Measurements from ENCODE around the gene ZNF514. TPM values are rescaled to one million over a fixed set of nuclear protein-coding genes. Genes with fewer than 3 reads are reported as not detected.
"Not testable (repeated sequence)": the region's sequence is repeated elsewhere in the genome, so short reads cannot be mapped to it uniquely, and the experiment has no call there.

ZNF514 gene
- polyA plus RNA-seq, 1 donor (not counting 4 experiments of a cell fraction or from before 2014, with no cell fraction given): 7.9 TPM

DNA sequence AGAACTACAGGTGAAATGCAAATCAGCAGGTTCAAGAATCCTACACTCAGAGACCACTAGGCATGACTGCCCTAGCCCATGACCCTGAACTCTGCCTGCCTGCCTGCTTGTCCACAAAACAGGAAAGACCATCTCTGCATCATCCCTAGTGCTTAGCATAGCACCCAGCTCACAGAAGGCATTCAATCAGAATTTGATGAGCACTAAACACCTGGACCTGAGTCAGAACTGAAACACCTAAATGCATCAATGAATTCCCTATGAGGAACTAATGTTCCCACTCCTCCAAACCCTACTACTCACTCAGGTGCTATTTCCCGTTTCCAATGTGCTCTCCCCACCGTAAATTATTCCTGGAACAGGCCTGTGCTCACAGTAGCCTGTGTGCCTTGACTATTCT is 59.7 kb downstream of the ZNF514 start:
- Histone ChIP-seq H3K9ac (ENCODE audit: control insufficient read depth, extremely low read depth, insufficient read depth, low read length) (no peak overlapping the region), H3K4me2 (ENCODE audit: control insufficient read depth, extremely low read depth, insufficient read depth, low read depth, low read length) (no peak overlapping the region), H3K9me3 (ENCODE audit: control insufficient read depth, low read depth, low read length) (no peaks in the 10 kb centered on the region), H3K4me1 (ENCODE audit: control insufficient read depth, extremely low read depth, insufficient read depth, low read length) (no peaks in the 10 kb centered on the region), H3K9me1 (ENCODE audit: control insufficient read depth, extremely low read depth, insufficient read depth, low read length) (no peaks in the 10 kb centered on the region), H3K27me3 (ENCODE audit: control insufficient read depth, extremely low read depth, insufficient read depth, low read length) (no peaks in the 10 kb centered on the region), H3K36me3 (ENCODE audit: control insufficient read depth in 2 of 2, extremely low read depth in 1 of 2, insufficient read depth in 2 of 2, low read length in 2 of 2) (peaks cover 4 to 6% of the 10 kb centered on the region in 2 experiments), H3K27ac (ENCODE audit: control insufficient read depth, insufficient read depth, low read length) (no peak overlapping the region), H3K79me2 (ENCODE audit: control insufficient read depth, insufficient read depth, low read length) (peaks cover 4% of the 10 kb centered on the region), H4K20me1 (ENCODE audit: control insufficient read depth, extremely low read depth, insufficient read depth, low read length) (no peaks in the 10 kb centered on the region), H2AFZ (ENCODE audit: control insufficient read depth, low read length) (no peak overlapping the region), H3K4me3 (ENCODE audit: control insufficient read depth in 2 of 3, extremely low read depth in 1 of 3, insufficient read depth in 2 of 3, low read depth in 1 of 3, low read length in 3 of 3) (no peak overlapping the region)
- TF ChIP-seq, protein P1, sequence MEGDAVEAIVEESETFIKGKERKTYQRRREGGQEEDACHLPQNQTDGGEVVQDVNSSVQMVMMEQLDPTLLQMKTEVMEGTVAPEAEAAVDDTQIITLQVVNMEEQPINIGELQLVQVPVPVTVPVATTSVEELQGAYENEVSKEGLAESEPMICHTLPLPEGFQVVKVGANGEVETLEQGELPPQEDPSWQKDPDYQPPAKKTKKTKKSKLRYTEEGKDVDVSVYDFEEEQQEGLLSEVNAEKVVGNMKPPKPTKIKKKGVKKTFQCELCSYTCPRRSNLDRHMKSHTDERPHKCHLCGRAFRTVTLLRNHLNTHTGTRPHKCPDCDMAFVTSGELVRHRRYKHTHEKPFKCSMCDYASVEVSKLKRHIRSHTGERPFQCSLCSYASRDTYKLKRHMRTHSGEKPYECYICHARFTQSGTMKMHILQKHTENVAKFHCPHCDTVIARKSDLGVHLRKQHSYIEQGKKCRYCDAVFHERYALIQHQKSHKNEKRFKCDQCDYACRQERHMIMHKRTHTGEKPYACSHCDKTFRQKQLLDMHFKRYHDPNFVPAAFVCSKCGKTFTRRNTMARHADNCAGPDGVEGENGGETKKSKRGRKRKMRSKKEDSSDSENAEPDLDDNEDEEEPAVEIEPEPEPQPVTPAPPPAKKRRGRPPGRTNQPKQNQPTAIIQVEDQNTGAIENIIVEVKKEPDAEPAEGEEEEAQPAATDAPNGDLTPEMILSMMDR (optimal IDR thresholded peaks at IDR 0.05 in 1 of 3, IDR thresholded peaks at IDR 0.05 in 1 of 3, conservative IDR thresholded peaks at IDR 0.05 in 1 of 3; ENCODE audit: extremely low read depth in 1 of 3, insufficient read depth in 2 of 3, low read length in 3 of 3): no peak
- no peak for TF ChIP-seq EZH2 (IDR thresholded peaks at IDR 0.05; ENCODE audit: low read length)
- dilution Hi-C loops (cut with MboI; ENCODE audit: extremely low pct_ligation_motif_present, low sequenced_read_pairs): no loop called here
- no peak for DNase-seq (ENCODE audit: low read depth, low spot score)
- FAIRE-seq: no peak

DNA sequence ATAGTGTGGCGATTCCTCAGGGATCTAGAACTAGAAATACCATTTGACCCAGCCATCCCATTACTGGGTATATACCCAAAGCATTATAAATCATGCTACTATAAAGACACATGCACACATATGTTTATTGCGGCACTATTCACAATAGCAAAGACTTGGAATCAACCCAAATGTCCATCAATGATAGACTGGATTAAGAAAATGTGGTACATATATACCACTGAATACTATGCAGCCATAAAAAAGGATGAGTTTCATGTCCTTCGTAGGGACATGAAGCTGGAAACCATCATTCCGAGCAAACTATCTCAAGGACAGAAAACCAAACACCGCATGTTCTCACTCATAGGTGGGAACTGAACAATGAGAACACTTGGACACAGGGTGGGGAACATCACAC is 61.4 kb downstream of the ZNF514 start:
- H4K20me1 ChIP-seq (ENCODE audit: control insufficient read depth, extremely low read depth, insufficient read depth, low read length); H3K4me3 ChIP-seq (ENCODE audit: control insufficient read depth in 2 of 3, extremely low read depth in 1 of 3, insufficient read depth in 2 of 3, low read depth in 1 of 3, low read length in 3 of 3); H2AFZ ChIP-seq (ENCODE audit: control insufficient read depth, low read length); dilution Hi-C loops (cut with MboI; ENCODE audit: extremely low pct_ligation_motif_present, low sequenced_read_pairs); H3K9me3 ChIP-seq (ENCODE audit: control insufficient read depth, low read depth, low read length); H3K79me2 ChIP-seq (ENCODE audit: control insufficient read depth, insufficient read depth, low read length); H3K9me1 ChIP-seq (ENCODE audit: control insufficient read depth, extremely low read depth, insufficient read depth, low read length); H3K4me2 ChIP-seq (ENCODE audit: control insufficient read depth, extremely low read depth, insufficient read depth, low read depth, low read length); H3K4me1 ChIP-seq (ENCODE audit: control insufficient read depth, extremely low read depth, insufficient read depth, low read length); FAIRE-seq; H3K9ac ChIP-seq (ENCODE audit: control insufficient read depth, extremely low read depth, insufficient read depth, low read length); H3K27ac ChIP-seq (ENCODE audit: control insufficient read depth, insufficient read depth, low read length); H3K36me3 ChIP-seq (ENCODE audit: control insufficient read depth in 2 of 2, extremely low read depth in 1 of 2, insufficient read depth in 2 of 2, low read length in 2 of 2); H3K27me3 ChIP-seq (ENCODE audit: control insufficient read depth, extremely low read depth, insufficient read depth, low read length); DNase-seq (ENCODE audit: low read depth, low spot score): not testable (repeated sequence)

Other genes with a start within 250 kb of the ZNF514 start
- gene MAL, start 134.1 kb downstream of the ZNF514 start, polyA plus RNA-seq: not detected in 3 replicates
- gene MRPS5, start 38.0 kb downstream of the ZNF514 start, polyA plus RNA-seq: 52.2 to 64.9 TPM (median 56.7 TPM) in 3 replicates
- 3.1 to 3.7 TPM (median 3.5 TPM) in 3 replicates for gene ZNF2, start 6.0 kb upstream of the ZNF514 start, polyA plus RNA-seq
- 1.5 to 1.6 TPM (median 1.6 TPM) in 3 replicates for gene ZNF892, start 47.7 kb upstream of the ZNF514 start, polyA plus RNA-seq
- 11.4 to 21.2 TPM (median 16.8 TPM) in 3 replicates for gene PROM2, start 114.6 kb upstream of the ZNF514 start, polyA plus RNA-seq
- 0.66 to 2.1 TPM (median 1.5 TPM) in 3 replicates for gene KCNIP3, start 137.5 kb upstream of the ZNF514 start, polyA plus RNA-seq
- 25.0 to 28.2 TPM (median 27.2 TPM) in 3 replicates for gene FAHD2A, start 242.9 kb upstream of the ZNF514 start, polyA plus RNA-seq

Data from keratinocyte (primary cell).